Islet of Langerhans (tissue), 1 donor: ENCODE measurements around the gene ASTN1.
"Not testable (repeated sequence)": the region's sequence is repeated elsewhere in the genome, so short reads cannot be mapped to it uniquely, and the experiment has no call there.

ENCODE experiments used
- FAIRE-seq: peaks from one replicate; lab custom pipeline; 2011; peaks lifted over from hg19 to GRCh38; lab: Jason Lieb, UNC

The ASTN1 gene

DNA sequence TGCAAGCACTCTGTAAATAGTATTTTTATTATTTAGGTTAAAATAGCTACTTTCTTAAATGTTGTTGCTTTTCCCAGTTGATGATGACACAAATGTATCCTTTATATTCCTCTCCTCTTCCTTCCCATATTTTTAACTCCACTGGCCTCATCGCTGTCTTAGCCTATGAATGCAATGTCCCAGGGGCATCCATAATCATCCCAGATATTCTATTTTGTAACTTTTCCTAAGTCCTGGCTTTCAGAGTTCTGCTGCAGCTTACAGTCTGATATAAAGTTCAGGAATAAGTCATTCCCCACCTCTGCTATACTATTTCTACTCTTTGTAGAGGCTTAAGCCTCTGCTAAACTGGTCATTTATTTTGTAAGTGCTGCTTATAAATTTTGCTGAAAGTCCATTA, 58.3 kb downstream of the ASTN1 start:
- FAIRE-seq: no peak

DNA sequence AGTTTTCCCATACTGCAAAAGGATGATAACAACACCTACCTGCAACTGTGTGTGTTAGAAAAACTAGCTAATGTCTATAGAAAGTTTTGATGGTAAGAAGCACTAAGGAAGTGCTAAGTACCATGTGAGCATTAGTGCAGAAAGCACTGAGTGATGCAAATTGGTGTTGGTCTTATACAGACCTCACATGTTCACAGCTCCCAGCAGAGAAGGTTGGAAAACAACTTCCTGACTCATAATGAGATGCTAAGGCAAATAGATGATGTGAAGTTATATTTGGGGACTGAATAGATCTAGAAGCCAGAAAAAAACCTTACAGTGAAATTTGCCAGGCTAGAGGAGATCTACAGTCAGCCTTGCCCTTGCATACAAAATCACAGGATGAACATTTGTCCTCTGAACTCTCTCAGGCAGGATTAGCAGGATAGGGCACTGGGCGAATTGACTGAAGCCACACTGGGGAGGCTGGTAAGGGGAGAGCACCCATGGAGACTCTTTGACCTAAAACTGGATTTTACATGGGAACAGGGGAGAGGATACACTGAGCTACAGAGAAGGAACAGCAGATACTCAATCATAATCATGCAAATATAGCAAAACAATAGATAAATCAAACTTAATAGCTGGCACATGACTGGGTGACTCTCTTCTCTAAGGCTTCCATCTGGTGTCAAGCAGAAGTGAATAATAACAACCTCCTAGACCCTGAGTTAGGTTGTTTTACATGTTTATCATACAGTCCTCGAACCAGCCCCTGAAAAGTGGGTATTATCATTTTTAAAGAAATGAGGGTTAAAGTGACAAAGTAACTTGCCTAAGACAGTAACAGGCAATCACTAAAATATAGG, 61.3 kb downstream of the ASTN1 start:
- FAIRE-seq: no peak

DNA sequence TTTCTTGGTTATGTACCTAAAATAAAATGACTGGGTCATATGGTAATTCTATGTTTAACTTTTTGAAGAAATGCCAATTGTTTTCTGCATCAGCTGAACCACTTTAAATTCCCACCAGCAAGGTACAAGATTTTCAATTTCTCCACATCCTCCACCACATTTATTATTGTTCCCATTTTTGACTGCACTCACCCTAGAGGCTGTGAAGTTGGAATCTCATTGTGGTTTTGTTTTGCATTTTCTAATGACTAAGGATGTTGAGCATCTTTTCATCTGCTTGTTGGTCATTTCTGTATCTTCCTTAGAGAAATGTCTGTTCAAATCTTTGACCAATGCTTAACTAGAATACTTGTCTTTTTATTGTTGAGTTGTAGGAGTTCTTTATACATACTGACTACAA, 72.5 kb downstream of the ASTN1 start:
- no peak for FAIRE-seq

DNA sequence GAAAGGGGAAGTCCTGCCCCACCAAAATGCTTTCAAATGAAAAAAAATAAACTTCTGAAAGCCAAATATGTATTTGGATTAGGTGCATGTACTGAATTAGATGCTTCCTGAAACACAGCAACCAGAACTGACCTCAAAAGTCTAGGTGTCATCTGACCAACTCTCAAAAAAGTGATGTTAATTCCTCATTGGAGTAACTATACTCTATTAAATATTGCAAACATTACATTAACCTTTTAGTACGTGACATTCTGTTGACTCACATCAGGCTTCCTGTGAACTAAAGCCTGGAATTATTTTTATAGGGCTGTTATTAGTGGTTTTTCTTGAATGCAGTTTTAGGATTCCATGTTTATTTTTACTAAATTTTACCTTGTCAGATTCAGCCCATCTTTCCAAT, 73.5 kb downstream of the ASTN1 start:
- no peak for FAIRE-seq

DNA sequence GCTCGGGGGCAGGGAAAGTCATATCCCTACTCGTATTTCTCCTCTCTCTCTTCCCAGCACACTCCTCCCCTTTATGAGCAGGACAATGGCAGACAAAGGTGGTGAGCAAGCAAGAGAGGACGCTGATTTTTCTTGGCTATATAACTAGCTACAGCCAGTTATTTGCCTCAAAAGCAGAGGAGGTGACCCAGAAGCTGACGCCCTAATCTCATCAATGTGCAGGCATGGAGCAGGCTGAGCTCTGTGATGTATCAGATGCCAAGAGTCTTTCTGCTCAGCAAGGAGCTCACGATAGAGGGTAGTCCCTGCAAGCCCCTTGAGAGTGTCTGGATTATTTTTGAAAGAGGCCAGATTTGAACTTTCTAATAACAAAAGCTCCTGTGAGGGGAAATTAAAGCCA, 75.5 kb downstream of the ASTN1 start:
- FAIRE-seq: no peak

DNA sequence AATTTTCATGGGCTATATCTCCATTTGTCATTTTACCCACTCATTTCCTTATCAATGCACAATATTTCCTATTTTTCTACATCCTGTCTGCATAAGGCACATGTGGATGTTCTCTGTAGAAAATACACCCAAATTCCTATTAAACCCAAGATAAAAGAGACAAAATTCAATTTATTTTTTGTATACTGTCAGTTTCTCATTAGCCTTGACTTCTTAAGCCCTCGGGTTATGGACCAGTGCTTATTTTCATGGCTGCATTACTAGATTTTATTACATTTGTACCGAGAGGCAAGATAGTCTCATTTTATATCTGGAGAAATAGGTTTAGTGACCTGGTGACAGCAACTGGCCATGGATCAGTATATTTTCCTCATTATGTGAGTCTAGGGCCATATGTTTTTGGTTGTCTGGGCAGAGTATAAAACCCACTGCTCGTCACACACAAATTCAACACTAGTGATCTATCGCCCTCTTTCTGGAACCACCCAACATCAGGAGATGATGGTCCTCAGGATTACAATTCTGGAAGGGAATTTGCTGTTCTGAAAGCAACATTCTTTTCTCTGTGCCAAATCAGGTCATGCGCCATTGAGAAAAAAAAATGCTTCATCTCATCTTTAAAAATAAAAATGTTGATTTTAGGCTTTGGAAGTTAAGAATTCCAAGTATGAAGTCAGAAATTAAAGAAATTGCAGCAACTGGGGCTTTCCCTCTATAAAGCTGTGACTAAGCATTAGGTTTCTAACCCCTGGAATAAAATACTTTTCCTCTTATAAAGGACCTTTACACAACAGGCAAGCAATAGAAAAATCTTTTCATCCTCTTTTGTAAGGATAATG, 81.4 kb downstream of the ASTN1 start:
- FAIRE-seq: no peak

DNA sequence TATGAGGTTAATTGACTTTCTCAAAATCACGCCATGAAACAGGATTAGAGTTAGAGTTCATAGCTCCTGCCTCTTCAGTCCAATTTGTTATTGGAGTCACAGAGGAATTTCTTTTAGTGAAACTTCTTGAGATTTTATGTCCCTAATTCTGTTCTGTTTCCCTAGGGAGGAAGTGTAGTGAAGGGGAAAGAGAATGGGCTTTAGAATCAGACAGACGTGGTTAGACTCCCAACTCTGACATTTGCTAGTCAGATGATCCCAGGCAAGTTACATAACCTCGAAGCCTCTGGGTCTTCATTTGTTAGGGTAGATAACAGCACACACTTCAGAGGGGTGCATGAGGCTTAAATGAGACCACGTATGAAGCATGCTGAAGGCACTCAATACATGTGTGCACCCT, 83.9 kb downstream of the ASTN1 start:
- no peak for FAIRE-seq

DNA sequence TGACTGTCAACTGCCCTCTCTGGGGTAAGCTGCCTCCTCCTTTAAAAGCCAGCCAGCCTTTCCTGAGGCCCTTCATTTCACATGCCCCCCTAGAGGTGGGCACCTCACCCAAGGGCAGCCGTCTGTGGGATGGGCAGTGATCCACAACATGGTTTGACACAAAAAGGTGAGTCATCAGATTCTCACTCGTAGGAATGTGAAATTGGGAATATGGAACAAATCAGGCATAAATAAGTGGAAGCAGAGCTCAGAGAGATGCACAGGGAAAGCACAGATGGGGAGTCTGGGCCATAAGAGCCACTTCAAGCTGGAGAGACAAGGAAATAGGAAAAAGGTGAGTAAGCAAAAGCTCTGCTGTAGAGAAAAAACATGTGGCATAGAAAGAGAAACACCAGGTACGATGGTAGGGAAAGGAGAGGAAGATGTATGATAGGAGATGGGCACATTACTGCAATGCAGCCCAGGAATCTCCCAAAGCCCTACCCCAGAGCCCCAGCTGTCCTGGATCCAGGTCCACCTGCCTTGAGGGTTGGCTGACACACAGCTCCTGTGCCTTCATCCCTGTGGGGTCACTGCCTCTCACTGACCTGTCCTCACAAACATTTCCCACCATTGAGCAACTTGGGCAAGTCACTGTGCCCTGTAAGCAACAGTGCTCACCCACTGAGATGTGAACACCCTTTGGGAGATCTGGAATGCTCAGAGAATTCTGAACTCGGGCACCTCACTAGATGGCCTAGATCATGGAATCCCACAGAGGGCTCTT, 86.6 kb downstream of the ASTN1 start:
- FAIRE-seq: no peak

DNA sequence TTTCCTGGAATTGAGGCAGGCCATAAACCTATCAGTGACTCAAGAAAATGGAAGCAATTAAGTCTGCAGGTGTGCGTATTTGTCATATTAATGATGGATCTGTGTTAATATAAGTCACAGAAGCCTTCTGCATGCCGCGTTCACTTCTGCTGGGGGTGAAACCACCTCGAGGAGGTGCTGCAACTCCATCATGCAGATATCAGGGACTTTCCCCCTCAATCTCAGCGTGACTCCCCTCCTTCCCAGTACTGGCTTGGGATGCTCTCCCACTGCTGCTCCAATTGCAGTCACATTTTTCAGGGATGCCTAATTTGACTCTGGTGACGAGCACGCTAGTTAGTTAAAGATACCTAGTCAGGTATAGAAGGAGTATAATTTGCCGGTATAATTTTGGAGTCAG, 87.5 kb downstream of the ASTN1 start:
- FAIRE-seq: no peak

DNA sequence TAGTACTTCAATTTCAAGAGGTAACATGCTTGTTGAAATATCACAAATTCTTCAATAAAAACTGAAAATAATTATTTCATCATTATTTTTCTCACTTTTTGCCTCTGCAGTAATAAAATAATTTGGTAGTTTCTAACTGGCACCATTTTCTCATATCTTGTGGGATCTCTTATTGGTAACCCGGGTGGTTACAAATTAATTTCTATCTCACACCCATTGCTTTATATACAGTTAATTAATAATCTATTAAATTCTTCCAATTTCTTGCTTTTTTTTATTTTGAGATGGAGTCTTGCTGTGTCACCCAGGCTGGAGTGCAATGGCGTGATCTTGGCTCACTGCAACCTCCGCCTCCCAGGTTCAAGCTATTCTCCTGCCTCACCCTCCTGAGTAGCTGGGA, 89.7 kb downstream of the ASTN1 start:
- not testable (repeated sequence) for FAIRE-seq

DNA sequence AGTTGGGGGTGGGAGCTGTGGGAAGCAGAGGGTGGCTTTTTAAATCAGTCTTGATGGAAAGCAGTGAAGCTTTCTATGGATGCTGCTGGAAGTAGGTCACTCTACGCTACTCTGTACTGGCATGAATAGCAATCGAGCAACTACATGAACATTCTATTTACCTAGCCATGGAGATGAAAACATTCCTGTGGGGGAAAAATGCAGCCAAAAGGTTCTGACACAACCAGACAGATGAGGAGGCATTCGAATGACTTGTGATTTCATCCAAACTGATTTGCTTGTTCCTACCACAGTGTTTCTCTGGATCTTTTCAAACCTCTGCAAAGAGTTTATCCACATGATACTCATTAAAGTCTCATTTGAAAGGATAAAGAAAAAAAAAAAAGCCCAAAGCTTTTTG, 95.0 kb downstream of the ASTN1 start:
- FAIRE-seq: no peak

DNA sequence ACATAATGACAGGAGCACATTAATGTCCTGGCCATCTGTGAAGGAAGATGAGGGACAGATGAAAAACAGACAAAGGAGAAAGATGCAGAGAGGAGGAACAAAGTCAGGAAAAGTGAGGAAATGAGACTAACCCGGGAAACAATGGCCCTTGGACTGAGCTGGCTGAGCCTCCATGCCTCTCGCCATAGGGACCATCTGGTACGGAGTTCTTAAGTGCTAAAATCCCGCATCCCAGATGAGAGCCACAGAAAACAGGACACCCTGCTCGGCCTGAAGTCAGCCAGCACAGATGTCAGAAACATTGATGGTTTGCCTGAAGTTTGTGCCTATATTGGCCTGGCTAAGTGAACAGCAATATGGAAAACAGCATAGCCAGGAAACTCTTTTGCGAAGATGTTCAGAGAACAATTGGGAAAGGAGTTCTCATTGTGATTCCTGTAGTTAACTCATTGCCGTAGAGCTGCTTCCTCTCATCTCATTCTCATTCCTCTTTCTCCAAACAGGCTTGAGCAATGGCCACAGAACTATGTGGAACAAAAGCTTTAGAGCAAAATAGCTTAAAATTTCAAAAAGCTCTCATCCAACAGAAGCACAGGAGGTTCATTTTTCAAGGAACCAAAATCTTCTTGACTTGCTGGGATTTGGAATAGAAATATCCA, 96.6 kb downstream of the ASTN1 start:
- no peak for FAIRE-seq

DNA sequence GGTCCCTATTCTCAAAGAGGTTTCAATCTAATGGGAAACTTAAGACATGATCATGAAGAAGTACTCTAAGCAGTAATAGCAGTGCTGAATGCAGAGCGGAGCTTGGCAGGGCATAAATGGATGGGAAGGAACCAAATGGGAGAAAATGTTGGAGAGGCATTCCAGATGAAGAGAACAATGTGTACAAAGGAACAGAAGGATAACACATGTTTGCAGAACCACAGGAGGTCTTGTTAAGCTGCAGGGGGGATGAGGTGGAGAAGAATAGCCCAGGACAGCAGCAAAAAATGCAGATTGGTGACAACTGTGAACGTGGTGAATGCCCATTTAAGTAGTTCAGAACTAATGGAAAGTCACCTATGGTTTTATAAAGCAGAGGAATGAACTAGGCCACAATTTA, 99.1 kb downstream of the ASTN1 start:
- no peak for FAIRE-seq

DNA sequence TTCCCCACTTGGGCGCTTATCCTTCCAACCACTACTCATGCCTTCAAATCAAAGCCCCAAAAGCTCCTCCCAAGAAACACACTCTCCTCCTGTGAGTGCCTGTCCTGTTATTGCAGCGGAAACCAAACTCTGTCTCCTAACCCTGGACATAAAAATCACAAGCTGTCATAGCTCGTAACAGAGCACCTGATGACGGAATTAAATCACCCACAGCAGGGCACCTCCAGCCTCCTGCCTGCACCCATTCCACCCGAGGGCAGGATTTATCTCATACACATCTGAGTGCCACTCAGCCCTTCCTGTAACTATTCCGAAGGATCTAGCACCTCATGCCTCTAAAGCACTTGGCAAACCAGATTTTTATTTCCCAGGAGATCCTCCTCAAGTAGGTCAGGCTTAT, 100.9 kb downstream of the ASTN1 start:
- no peak for FAIRE-seq

DNA sequence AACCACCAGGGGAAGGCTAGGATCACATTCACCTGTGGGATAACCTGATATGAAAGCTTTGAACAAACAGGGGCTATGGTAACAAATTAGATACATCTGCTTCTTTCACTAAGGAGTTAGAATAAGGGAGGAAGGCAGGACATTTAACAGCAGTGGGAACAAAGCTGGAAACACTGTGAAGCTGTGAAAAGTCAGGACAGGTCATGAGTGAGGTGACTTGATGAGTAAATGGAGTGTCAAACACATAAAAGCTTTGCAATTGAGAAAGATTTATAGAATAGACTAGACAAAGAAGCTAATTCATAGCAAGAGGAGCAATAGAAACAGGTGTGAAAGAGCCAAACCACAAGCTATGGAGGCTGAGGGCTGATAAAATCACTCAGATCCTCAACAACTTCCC, 110.0 kb downstream of the ASTN1 start:
- FAIRE-seq: no peak

DNA sequence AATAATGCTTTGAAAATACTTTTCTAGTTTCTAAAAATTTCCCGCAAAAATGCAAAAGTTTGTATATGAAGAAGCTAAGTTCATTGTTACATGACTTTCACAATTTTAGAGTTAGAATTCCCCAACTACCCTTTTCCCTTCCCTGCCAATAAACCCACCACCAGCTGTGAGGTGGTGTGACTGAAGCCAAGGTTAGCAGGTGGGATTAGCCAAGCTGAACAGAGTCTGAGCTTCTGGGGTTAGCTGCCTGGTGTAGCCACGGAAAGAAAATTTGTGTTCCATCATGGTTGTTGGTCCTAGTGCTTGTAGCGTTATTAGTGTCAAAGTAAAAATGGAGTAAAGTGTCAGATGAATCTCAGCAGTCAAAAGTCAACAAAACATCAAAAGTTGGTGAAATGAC, 110.9 kb downstream of the ASTN1 start:
- no peak for FAIRE-seq

DNA sequence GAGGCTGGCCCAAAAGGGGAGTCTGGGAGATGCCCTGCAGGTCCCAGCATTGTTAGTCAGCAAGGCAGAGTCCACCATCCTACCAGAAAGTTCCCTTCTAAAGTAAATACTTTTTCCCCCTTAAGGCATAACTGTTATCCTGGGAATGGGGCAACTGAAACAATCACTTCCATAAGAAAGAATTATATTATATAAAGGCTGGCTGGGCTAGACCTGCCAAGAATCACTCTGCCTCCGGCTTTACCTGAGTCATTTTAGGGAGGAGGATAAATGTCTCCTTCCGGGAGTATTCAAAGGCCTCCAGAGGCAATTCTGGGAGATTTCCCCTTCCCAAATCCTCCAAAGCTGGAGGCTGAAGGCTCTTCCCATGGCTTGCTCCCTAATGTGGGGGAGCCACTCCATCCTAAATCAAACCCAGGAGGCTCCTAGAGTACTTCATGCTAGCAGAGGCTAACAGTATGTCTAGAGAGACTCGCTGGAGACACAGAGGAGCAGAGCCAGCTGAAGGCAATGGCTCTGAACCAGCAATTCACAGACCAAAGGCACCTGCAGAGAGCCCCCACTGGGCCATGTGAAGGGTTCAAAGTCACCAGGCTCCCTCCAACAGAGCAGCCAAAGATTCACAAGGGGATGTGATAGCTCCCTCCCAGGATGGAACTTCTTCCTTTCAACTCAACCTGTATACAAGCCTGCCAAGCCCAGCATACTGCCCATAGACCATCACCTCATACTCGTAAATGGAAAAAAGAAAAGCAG, 116.0 kb downstream of the ASTN1 start:
- no peak for FAIRE-seq

DNA sequence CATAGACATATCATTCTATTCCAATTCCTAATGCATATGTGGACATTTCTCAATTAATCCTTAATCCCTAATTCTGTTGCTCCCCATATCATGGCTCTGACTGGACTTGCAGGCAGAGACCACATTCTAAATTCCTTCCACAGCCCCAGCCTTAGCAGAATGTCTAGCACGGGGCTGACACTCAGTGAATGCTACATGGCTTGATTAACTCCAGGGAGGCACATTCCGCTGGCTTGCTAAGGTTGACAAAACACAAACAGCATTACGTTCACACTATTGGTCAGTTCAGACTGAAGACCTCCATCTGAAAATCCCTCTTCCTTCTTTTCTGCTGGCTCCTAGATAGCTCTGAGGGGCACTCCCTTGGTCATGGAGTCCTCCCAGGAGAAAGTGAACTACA, 119.4 kb downstream of the ASTN1 start:
- FAIRE-seq: no peak

DNA sequence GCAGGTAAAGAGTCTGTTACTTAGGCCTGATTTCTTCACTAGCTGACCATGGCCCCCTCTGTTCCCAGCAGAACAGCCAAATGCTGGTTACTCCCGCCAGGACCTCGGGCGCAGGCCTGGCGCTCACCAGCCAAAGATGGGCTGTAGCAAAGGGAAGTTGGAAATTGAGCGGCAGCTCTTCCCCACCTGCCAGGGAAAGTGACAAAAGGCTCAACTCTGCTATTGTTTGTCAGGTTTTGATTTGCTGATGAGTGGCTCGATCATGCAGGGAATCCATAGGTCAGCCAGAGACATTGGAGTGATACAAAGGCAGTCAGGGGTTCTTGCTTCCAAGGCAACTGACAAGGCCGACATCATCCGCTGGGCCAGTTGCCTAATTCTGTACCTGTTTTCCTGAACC, 120.1 kb downstream of the ASTN1 start:
- no peak for FAIRE-seq

DNA sequence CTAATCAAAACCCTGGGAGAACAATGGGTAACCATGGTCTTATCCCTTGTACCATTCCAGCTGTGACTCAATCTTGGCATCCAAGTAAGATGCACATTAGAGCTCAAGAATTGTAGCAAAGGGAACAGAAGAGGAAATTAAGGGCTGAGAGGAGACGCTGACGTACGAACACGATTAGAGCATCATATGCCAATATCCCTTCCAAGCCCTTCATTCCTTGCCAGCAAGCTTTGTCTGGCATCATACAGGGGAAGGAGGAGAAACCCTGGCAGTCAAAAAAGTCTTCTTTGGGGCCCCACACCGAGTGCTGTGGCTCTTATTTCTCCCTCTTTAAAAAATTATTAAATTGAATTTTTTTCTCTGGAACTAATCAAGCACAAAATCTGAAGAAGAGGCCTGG, 120.9 kb downstream of the ASTN1 start:
- no peak for FAIRE-seq

DNA sequence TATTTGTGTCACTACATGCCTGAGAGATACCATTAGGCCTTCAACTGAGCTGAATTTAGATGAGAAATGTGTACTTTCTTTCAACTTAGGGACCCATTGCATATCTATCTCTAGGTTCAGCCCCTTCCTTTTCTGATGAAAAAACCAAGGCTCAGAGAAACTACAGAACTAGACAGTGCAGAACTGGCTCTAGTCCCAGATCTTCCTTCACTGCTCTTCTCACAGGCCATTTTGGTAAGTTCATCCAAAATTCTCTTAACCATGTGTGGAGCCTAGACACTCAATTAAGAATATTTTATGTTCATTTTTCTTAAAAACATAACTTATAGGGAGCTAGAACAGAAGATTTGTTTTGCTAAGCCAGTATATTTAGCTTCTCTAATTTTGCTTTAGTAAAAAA, 128.9 kb downstream of the ASTN1 start:
- FAIRE-seq: no peak

DNA sequence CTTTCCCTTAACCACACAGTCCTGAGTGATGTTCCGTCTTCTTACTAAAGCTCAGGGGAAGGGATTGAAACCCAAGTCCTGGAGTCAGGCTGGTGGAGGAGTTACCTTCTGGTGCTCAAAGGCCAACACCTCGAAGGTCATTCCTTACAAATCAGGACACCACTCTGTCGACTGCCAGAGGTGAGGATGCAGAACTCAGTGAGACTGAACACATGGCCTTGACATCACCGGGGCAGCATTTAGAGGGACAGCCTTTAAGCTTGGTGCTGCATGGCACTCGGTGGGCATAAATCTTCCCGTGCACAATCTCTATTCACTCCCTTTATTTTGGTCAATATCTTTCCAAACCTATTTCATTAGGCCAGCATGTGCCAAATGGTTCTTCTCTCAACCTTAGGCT, 130.9 kb downstream of the ASTN1 start:
- FAIRE-seq: no peak
